RWPE1 (cell line): Measurements from ENCODE around the gene PRSS38.
"Not testable (repeated sequence)": the region's sequence is repeated elsewhere in the genome, so short reads cannot be mapped to it uniquely, and the experiment has no call there.

ENCODE experiments used
- CTCF ChIA-PET: fragments of 350-600 bp; sonication (Branson Sonifier 250); formaldehyde crosslinking; extraction: SDS; loops from one replicate; lab custom pipeline; 2021; lab: Yijun Ruan, JAX
- POLR2A ChIA-PET: fragments of 400-600 bp; formaldehyde crosslinking; extraction: SDS; loops from one replicate; lab custom pipeline; 2020; ENCODE audit warnings: antibody characterized with exemption; ENCODE audit not compliant: low non-redundant PET; lab: Yijun Ruan, JAX
- DNase-seq: peaks from one replicate; pipeline ENCODE4 v3.0.0; 2012; ENCODE audit warnings: low spot score
- H3K27ac ChIP-seq: fragments of 450-650 bp; 2 replicates; pipeline ENCODE4 v1.5.1; 2017
- TF ChIP-seq, protein P1 (sequence below): fragments of 450-650 bp; conservative IDR thresholded peaks from 2 replicates; pipeline ENCODE4 v1.5.1; 2017; ENCODE audit warnings: low read depth, mild to moderate bottlenecking

Gene PRSS38

DNA sequence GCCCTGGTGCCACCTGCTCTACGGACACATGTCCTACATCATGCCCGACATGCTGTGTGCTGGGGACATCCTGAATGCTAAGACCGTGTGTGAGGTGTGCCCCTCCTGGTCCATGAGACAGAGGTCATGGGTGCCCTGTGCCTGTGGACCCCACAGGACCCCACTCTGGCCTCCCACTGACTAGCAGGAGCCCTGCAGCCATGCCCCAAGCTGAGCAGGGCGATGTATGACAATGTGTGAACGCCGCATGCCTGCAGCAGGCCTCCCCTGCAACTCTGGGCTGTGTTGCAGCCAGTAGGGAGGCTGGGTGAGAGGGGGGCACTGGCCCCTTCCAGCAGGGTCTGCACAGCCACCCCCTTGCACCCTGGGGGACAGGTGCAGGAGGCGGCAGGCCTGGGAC lies 30.0 kb downstream of the PRSS38 start:
- ChIA-PET CTCF (interaction anchor here (0.7 kb wide), 1 partner anchor 10 kb away, joined by 3 read pairs; no protein-coding TSS in a partner anchor), POLR2A (interaction anchor here (0.6 kb wide), 1 partner anchor 876 kb away, joined by 3 read pairs; no protein-coding TSS in a partner anchor)
- no peak for DNase-seq
- TF ChIP-seq, protein P1, sequence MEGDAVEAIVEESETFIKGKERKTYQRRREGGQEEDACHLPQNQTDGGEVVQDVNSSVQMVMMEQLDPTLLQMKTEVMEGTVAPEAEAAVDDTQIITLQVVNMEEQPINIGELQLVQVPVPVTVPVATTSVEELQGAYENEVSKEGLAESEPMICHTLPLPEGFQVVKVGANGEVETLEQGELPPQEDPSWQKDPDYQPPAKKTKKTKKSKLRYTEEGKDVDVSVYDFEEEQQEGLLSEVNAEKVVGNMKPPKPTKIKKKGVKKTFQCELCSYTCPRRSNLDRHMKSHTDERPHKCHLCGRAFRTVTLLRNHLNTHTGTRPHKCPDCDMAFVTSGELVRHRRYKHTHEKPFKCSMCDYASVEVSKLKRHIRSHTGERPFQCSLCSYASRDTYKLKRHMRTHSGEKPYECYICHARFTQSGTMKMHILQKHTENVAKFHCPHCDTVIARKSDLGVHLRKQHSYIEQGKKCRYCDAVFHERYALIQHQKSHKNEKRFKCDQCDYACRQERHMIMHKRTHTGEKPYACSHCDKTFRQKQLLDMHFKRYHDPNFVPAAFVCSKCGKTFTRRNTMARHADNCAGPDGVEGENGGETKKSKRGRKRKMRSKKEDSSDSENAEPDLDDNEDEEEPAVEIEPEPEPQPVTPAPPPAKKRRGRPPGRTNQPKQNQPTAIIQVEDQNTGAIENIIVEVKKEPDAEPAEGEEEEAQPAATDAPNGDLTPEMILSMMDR: no peak
- no peak overlapping the region for H3K27ac ChIP-seq

DNA sequence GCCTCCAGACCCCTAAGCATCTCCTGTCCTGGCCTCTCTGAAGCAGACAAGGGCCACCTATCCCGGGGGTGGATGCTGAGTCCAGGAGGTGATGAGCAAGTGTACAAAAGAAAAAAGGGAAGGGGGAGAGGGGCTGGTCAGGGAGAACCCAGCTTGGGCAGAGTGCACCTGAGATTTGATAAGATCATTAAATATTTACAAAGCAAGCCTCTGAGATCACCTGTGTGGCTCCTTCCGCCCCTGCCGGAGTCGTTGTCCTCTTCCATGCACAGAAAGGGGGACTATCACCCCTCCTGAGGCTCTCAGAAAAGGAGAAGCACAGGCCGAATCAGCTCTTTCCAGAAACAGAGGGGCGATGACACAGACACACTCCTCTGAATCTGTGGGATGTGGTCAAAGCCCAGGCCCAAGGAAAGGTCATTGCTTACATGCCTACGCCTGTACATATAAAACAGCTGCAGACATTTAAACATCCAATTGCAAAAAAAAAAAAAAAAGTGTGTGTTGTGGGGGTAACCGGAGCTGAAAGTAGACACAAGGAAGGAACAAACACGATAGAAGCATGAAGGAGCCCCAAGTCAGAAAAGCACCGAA lies 30.9 kb downstream of the PRSS38 start:
- ChIA-PET CTCF (interaction anchor here (0.7 kb wide), 2 partner anchors 9 to 1243 kb away, joined by 3 to 4 read pairs; no protein-coding TSS in a partner anchor), POLR2A (no interaction called here)

DNA sequence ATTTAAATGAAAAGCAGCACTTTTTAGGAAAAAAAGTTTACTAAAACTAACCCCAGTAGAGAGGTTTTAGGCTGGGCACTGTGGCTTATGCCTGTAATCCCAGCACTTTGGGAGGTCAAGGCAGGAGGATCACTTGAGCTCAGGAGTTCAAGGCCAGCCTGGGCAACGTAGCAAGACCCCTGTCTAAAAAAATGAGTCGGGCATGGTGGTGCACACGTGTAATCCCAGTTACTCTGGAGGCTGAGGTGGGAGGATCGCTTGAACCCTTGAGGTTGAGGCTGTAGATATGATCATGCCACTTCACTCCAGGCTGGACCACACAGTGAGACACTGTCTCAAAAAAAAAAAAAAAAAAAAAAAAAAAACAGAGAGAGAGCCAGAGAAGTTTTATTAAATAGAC lies 31.6 kb downstream of the PRSS38 start:
- DNase-seq, H3K27ac ChIP-seq, POLR2A ChIA-PET: not testable (repeated sequence)
- CTCF ChIA-PET: interaction anchor here (0.7 kb wide), 1 partner anchor 1244 kb away, joined by 4 read pairs; no protein-coding TSS in a partner anchor

More for the DNA sequence above, 30.9 kb downstream of the PRSS38 start:
- no peak for DNase-seq
- H3K27ac ChIP-seq: no peak overlapping the region
- TF ChIP-seq, protein P1: no peak

DNA sequence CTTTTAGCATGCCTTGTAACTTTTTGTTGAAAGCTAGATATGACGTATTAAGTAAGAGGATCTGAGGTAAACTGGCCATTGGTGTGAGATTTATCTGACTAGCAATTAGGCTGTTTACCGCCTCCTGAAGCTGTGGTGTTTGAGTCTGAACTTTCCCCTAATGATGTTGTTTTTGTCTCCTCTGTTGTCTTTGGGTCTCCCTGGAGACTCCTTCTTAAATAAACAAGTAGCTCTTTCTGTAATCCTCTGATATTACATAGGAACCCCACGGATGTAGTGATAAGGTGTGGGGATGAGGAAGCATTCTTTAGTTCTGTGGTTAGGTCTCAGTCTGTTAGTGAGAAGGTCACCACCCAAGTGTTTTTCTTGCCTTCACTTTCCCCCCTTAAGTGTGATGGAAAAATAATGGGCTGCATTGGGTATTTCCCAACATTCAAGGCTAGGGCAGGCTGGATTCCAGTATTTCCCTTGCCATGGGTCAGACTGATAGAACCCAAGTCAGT lies 33.0 kb downstream of the PRSS38 start:
- H3K27ac ChIP-seq: no peak overlapping the region
- CTCF ChIA-PET: interaction anchor here (0.6 kb wide), 1 partner anchor 33 kb away, joined by 3 read pairs; no protein-coding TSS in a partner anchor
- POLR2A ChIA-PET: no interaction called here

DNA sequence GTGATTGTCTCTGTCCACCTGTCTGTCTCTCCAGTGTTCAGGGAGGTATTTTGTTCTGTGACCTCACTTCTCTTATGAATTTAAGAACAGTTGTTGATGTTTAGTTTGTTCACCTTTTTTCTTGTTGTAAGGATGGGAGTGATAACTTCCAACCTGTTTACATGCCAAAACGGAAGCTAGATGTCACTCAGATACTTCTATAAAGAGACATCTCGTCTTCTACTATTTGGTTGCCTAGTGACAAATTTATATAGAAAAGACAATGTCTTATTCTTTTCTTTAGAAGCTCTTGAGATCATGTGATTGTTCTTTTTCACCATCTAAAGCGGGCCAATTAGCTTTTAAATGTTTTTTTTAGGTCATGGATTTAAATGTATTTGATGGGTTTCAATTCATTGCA lies 33.8 kb downstream of the PRSS38 start:
- DNase-seq: no peak
- POLR2A ChIA-PET: no interaction called here
- CTCF ChIA-PET: no interaction called here
- H3K27ac ChIP-seq: no peak overlapping the region
- TF ChIP-seq, protein P1: no peak

More for the DNA sequence above, 33.0 kb downstream of the PRSS38 start:
- TF ChIP-seq, protein P1: no peak
- DNase-seq: no peak

DNA sequence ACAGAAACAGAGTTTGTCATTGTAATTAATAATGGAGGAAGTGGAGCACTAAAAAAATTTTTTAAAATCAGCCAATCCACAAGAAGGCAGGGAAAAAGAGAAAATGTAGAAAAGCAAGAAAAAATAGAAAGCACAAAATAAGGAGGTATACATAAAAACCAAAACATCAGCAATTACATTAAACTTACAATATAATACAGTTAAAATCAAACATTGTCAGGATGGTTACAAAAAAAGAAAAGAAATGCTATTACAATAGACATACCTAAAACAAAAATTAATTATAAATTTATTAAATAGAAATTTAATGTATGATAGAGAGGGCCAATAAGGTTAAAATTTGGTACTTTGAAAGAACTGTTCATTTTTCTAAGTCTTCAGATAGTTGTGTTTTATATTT lies 38.7 kb downstream of the PRSS38 start:
- POLR2A ChIA-PET: no interaction called here
- DNase-seq: no peak
- CTCF ChIA-PET: no interaction called here
- H3K27ac ChIP-seq: no peak overlapping the region
- TF ChIP-seq, protein P1: no peak

DNA sequence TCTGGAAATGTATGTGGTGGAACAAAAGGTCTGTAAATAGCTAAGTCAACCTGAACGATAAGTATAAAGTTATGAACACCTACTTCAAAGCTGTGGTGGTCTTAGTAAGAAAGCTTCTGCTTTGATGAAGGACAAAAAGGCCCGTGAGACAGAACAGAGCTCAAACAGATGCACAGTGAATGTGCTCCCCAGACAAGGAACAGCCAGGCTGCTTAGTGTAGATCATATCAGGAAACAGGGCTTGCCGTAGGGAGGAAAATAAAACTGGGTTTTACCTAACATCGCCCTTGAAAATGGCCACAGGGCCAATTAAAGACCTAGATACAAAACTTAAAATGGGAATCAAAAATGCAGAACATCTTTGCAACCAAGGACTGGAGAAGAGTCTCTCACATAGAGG lies 40.2 kb downstream of the PRSS38 start:
- no peak for DNase-seq
- ChIA-PET POLR2A (no interaction called here), CTCF (interaction anchor here (0.9 kb wide), 1 partner anchor 10 kb away, joined by 3 read pairs; no protein-coding TSS in a partner anchor)
- TF ChIP-seq, protein P1: no peak
- no peak overlapping the region for H3K27ac ChIP-seq
